ENCODE measurements around the gene NCAPG2.

NCAPG2 gene

DNA sequence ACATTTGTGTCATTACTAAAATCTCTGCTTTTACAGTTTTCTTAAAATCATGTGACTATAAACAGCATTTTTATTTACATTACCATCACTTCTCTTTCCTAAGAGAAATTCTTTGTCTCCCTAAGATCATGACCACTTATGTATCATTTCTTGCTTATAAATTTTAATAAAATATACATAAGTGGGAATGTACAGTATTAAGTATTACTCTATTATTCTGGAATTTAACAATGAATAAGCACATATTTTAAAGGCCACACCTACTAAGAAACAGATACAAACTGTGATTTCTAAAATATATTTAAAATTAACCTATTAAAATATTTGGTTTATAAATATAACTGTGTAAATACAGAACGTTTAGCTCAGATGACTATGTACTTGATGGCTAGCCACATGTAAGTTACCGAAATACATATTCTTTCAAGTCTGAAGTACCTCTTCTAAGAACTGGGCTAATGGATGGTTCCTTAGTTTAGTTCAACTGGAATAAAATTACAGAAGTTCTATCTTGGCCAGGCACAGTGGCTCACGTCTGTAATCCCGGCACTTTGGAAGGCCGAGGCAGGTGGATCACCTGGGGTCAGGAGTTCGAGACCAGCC lies 83.7 kb downstream of the NCAPG2 start:
- TF ChIP-seq, protein P1, sequence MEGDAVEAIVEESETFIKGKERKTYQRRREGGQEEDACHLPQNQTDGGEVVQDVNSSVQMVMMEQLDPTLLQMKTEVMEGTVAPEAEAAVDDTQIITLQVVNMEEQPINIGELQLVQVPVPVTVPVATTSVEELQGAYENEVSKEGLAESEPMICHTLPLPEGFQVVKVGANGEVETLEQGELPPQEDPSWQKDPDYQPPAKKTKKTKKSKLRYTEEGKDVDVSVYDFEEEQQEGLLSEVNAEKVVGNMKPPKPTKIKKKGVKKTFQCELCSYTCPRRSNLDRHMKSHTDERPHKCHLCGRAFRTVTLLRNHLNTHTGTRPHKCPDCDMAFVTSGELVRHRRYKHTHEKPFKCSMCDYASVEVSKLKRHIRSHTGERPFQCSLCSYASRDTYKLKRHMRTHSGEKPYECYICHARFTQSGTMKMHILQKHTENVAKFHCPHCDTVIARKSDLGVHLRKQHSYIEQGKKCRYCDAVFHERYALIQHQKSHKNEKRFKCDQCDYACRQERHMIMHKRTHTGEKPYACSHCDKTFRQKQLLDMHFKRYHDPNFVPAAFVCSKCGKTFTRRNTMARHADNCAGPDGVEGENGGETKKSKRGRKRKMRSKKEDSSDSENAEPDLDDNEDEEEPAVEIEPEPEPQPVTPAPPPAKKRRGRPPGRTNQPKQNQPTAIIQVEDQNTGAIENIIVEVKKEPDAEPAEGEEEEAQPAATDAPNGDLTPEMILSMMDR (IDR thresholded peaks at IDR 0.05; ENCODE audit: low read depth, low read length, missing control alignments): no peak
- in situ Hi-C loops (cut with HindIII; ENCODE audit: low pct_ligation_motif_present, low sequenced_read_pairs): no loop called here
- H3K27ac ChIP-seq: no peak overlapping the region
- DNase-seq: no peak
- no peak overlapping the region for H3K4me3 ChIP-seq (ENCODE audit: low read depth, low read length)
- no peaks in the 10 kb centered on the region for H3K36me3 ChIP-seq (replicated peaks)
- no peaks in the 10 kb centered on the region for H3K27me3 ChIP-seq (replicated peaks)

DNA sequence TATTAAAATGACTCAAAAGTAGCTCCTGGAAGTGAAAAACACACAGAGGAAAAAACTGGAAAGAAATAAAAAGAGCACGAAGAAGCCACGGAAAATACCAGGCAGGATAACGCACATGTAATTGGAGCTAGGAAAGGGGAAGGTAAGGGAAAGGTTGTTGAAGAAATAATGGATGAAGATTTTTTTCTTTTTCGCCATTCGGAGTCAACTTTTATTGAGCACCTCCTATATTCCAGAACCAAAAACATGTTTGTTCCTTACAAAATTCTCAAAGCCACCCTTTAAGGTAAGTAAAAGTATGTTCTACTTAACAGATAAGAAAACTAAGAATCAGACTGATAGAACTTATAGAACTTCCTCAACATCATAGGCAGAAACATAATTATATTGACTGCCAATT lies 84.2 kb downstream of the NCAPG2 start:
- DNase-seq: no peak
- in situ Hi-C loops (cut with HindIII; ENCODE audit: low pct_ligation_motif_present, low sequenced_read_pairs): no loop called here
- TF ChIP-seq, protein P1 (IDR thresholded peaks at IDR 0.05; ENCODE audit: low read depth, low read length, missing control alignments): no peak
- H3K36me3 ChIP-seq (replicated peaks): no peaks in the 10 kb centered on the region
- no peak overlapping the region for H3K27ac ChIP-seq
- H3K4me3 ChIP-seq (ENCODE audit: low read depth, low read length): no peak overlapping the region
- no peaks in the 10 kb centered on the region for H3K27me3 ChIP-seq (replicated peaks)

DNA sequence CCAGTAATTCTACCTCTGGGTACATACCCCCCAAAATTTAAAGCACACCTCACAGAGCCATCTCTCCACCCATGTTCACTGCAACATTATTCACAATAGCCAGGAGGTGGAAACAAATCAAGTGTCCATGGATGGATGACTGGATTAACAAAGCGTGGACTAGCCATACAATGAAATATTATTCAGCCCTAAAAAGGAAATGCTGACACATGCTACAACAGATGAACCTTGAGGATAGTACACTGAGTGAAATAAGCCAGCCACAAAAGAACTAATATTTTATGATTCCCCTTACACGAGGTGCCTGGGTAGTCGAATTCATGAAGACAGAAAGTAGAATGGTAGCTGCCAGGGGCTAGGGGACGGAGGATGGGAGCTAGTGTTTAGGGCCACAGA lies 85.9 kb downstream of the NCAPG2 start:
- Histone ChIP-seq H3K27me3 (replicated peaks) (no peaks in the 10 kb centered on the region), H3K4me3 (ENCODE audit: low read depth, low read length) (no peak overlapping the region), H3K36me3 (replicated peaks) (no peaks in the 10 kb centered on the region), H3K27ac (peak overlapping the region; percentile 83)
- no peak for DNase-seq
- in situ Hi-C loops (cut with HindIII; ENCODE audit: low pct_ligation_motif_present, low sequenced_read_pairs): no loop called here
- TF ChIP-seq, protein P1 (IDR thresholded peaks at IDR 0.05; ENCODE audit: low read depth, low read length, missing control alignments): no peak

DNA sequence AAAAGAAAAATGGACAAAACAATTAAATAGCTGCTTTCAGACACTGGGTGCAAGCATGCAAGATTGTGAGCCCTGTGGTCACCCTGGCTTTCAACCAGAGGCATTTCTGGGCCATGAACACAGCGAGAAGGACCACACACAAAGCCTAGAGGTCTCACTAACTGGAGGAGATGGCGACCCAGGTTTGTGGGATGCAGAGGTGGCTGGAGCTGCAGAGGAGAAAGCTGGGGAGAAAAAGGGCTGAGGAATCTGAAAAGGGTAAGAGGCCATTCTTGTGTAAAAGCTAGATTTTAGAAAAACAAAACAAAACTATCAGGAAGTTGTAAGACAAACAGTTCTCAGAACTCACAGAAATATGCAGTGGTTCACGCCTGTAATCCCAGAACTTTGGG lies 86.9 kb downstream of the NCAPG2 start:
- H3K36me3 ChIP-seq (replicated peaks): no peaks in the 10 kb centered on the region
- in situ Hi-C loops (cut with HindIII; ENCODE audit: low pct_ligation_motif_present, low sequenced_read_pairs): no loop called here
- TF ChIP-seq, protein P1 (IDR thresholded peaks at IDR 0.05; ENCODE audit: low read depth, low read length, missing control alignments): no peak
- H3K4me3 ChIP-seq (ENCODE audit: low read depth, low read length): no peak overlapping the region
- peak overlapping the region; percentile 83 for H3K27ac ChIP-seq
- peak; percentile 76 for DNase-seq
- H3K27me3 ChIP-seq (replicated peaks): no peaks in the 10 kb centered on the region

DNA sequence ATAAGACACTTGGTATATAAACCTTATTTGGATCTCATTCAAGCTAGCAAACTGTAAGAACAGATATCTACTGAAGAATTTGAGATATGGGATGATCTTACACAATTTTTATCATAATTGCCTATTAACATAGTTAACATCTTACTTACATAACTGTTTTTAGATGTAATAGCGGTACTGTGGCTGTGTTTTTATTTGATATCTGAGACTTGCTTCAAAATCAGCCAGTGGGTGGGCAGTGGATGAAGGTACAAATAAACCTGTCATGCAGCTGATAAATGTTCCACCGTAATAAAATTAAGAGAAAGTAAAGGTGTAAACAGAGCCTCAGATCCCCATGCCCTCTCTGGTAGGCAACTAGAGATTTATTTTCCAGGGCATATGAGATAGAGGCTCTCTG lies 88.6 kb downstream of the NCAPG2 start:
- in situ Hi-C loops (cut with HindIII; ENCODE audit: low pct_ligation_motif_present, low sequenced_read_pairs): no loop called here
- no peak for DNase-seq
- no peak overlapping the region for H3K27ac ChIP-seq
- TF ChIP-seq, protein P1 (IDR thresholded peaks at IDR 0.05; ENCODE audit: low read depth, low read length, missing control alignments): no peak
- no peaks in the 10 kb centered on the region for H3K27me3 ChIP-seq (replicated peaks)
- H3K36me3 ChIP-seq (replicated peaks): no peaks in the 10 kb centered on the region
- H3K4me3 ChIP-seq (ENCODE audit: low read depth, low read length): no peak overlapping the region

DNA sequence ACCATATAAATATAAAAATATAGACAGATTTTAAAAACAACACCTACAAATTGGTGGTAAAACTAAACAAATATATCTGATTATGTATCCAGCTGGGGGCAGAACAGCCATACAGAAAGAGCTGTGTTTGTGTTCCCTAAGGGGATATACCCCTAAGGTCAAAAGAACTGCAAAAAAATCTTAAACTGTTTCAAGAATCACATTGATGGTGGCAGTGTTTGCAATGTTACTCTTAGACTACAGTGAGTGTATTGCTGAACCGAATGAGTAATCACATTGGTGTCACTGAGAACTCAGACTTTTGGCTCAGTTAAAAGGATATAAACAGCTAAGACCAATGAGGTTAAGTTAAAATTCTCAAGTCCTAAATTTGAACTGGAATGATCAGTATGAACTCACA lies 89.9 kb downstream of the NCAPG2 start:
- no peak overlapping the region for H3K4me3 ChIP-seq (ENCODE audit: low read depth, low read length)
- TF ChIP-seq, protein P1 (IDR thresholded peaks at IDR 0.05; ENCODE audit: low read depth, low read length, missing control alignments): no peak
- H3K27me3 ChIP-seq (replicated peaks): no peaks in the 10 kb centered on the region
- H3K36me3 ChIP-seq (replicated peaks): no peaks in the 10 kb centered on the region
- in situ Hi-C loops (cut with HindIII; ENCODE audit: low pct_ligation_motif_present, low sequenced_read_pairs): no loop called here
- no peak overlapping the region for H3K27ac ChIP-seq
- peak; percentile 46 for DNase-seq
